SK-N-SH treated with all-trans-retinoic acid at 6 μM for 48 hours (cell line): ENCODE measurements around the gene GGACT.

Experiments
- CREB5 ChIP-seq: fragments of 250-450 bp; sonication (Bioruptor Pico); IDR thresholded peaks from 2 replicates; pipeline ENCODE4 v1.5.1; 2020; ENCODE audit warnings: low read depth, mild to moderate bottlenecking, moderate library complexity
- GLIS3 ChIP-seq: fragments of 250-450 bp; sonication (Bioruptor Pico); IDR thresholded peaks from 2 replicates; pipeline ENCODE4 v1.5.0; 2020; ENCODE audit warnings: mild to moderate bottlenecking, moderate library complexity
- ISL1 ChIP-seq: fragments of 250-450 bp; sonication (Bioruptor Pico); IDR thresholded peaks from 2 replicates; pipeline ENCODE4 v2.1.2; 2022; ENCODE audit warnings: mild to moderate bottlenecking, moderate library complexity
- PPARA ChIP-seq: fragments of 250-450 bp; sonication (Bioruptor Pico); IDR thresholded peaks from 2 replicates; pipeline ENCODE4 v1.5.0; 2020; ENCODE audit warnings: mild to moderate bottlenecking, borderline replicate concordance
- ZNF70 ChIP-seq: fragments of 450-650 bp; formaldehyde crosslinking; IDR thresholded peaks from 2 replicates; pipeline ENCODE4 v1.5.0; 2020; ENCODE audit warnings: mild to moderate bottlenecking, moderate library complexity

GRCh38 chr13:100608906-100609305 is 20.3 kb upstream of the GGACT start:
- TF ChIP-seq ISL1 (CRISPR knock-in tag) (no peak), ZNF70 (no peak), PPARA (CRISPR knock-in tag) (no peak), GLIS3 (CRISPR knock-in tag) (no peak), CREB5 (CRISPR knock-in tag) (no peak)
